Hepatocyte (in vitro differentiated cells): ENCODE data around the gene STYXL2.

ENCODE experiments used
- CTCF ChIP-seq: fragments of 200-600 bp; sonication (generic); IDR thresholded peaks from 2 replicates; pipeline ENCODE4 v1.5.1; 2016; ENCODE audit warnings: antibody characterized with exemption, mild to moderate bottlenecking; ENCODE audit not compliant: poor library complexity
- EZH2 ChIP-seq: fragments of 200-600 bp; sonication (generic); IDR thresholded peaks from 2 replicates; pipeline ENCODE4 v1.6.1; 2016; ENCODE audit warnings: antibody characterized with exemption, mild to moderate bottlenecking, borderline replicate concordance
- EZH2phosphoT487 ChIP-seq: fragments of 200-600 bp; sonication (generic); IDR thresholded peaks from one replicate; pipeline ENCODE4 v1.6.1; 2018; ENCODE audit warnings: antibody characterized with exemption, mild to moderate bottlenecking, low read depth, moderate library complexity; ENCODE audit not compliant: unreplicated experiment, severe bottlenecking

DNA sequence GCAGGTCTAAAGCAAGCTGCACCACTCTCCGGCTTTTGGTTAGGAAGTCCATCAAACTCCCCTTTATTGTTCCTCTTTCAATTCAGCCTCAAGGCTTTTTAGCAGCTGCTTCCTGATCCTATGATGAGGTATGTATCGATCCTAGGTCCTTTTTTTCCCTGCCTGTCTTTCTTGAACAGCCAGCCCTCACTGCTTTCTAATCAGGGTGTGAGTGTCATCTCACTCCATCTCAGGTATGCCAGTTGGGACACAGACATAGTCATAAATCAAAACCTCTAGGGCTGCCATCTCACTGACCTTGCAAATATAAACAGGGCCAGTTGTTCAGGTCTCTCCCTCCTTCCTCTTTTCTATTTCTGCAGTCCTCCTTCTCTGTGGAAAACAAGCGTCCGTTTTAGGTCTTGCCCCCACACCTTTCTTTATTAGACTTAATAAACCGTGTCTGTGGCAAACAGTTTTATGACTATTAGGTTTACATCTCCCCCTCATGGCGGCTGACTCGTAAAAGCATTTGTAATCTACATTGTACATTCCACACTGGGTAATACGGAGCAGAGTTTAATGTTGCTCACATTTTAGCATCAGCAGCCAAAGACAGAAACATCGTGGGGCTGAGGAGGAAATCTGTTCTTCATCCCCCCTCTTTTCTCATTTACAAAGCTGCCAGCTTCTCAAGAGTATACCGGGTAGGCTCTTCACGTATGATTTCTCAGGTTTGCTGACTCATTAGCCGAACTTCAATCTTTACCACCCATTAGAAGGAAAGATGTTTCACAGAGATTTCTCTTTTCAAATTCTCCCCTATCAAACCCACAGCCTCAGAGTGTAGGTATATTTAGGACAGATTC, 11.6 kb downstream of the STYXL2 start:
- no peak for TF ChIP-seq EZH2phosphoT487
- no peak for TF ChIP-seq CTCF
- no peak for TF ChIP-seq EZH2
